ENCODE results near the gene TSGA10IP.

GRCh38 chr11:66001942-66002647, 56.8 kb downstream of the TSGA10IP start, which contains the start of the genes BANF1 and EIF1AD:
- no peak for TF ChIP-seq EZH2 (IDR thresholded peaks at IDR 0.05; ENCODE audit: borderline replicate concordance, control insufficient read depth, low read depth, low read length)
- no peak; the same call in 1 of the 2 replicates for TF ChIP-seq HDGF (IDR thresholded peaks at IDR 0.05)
- peak; percentile 14 for TF ChIP-seq USF1 (IDR thresholded peaks at IDR 0.05; ENCODE audit: borderline replicate concordance, extremely low read length, insufficient read depth, low read depth, low read length)
- peak; percentile 93 for TF ChIP-seq TAF1 (IDR thresholded peaks at IDR 0.05; ENCODE audit: borderline replicate concordance, low read depth, low read length)
- TF ChIP-seq BHLHE40 (IDR thresholded peaks at IDR 0.05; ENCODE audit: borderline replicate concordance in 1 of 2, low read depth in 2 of 2, low read length in 1 of 2): peak in 1 of 2 experiments; percentile 44; a peak in 1 of 4 replicates
- peak; percentile 82 for TF ChIP-seq POLR2AphosphoS2 (IDR thresholded peaks at IDR 0.05; ENCODE audit: low read depth, low read length)
- TF ChIP-seq, protein P1, sequence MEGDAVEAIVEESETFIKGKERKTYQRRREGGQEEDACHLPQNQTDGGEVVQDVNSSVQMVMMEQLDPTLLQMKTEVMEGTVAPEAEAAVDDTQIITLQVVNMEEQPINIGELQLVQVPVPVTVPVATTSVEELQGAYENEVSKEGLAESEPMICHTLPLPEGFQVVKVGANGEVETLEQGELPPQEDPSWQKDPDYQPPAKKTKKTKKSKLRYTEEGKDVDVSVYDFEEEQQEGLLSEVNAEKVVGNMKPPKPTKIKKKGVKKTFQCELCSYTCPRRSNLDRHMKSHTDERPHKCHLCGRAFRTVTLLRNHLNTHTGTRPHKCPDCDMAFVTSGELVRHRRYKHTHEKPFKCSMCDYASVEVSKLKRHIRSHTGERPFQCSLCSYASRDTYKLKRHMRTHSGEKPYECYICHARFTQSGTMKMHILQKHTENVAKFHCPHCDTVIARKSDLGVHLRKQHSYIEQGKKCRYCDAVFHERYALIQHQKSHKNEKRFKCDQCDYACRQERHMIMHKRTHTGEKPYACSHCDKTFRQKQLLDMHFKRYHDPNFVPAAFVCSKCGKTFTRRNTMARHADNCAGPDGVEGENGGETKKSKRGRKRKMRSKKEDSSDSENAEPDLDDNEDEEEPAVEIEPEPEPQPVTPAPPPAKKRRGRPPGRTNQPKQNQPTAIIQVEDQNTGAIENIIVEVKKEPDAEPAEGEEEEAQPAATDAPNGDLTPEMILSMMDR (IDR thresholded peaks at IDR 0.05 in 2 of 3, conservative IDR thresholded peaks at IDR 0.05 in 1 of 3; ENCODE audit: control insufficient read depth in 2 of 3, extremely low read depth in 1 of 3, insufficient read depth in 1 of 3, low read depth in 3 of 3, low read length in 3 of 3): no peak
- TF ChIP-seq CBX3 (IDR thresholded peaks at IDR 0.05; ENCODE audit: borderline replicate concordance, low read depth): no peak
- peak; percentile 55 for TF ChIP-seq BRCA1 (IDR thresholded peaks at IDR 0.05; ENCODE audit: low read depth, low read length)
- TF ChIP-seq EED (IDR thresholded peaks at IDR 0.05; ENCODE audit: low read depth): peak; percentile 63; the same call in 1 of the 2 replicates
- TF ChIP-seq RELA (IDR thresholded peaks at IDR 0.05; ENCODE audit: borderline replicate concordance, partially characterized antibody): no peak
- no peak for TF ChIP-seq JUND (IDR thresholded peaks at IDR 0.05; ENCODE audit: low read depth, low read length)
- peak; percentile 38; the same call in 1 of the 2 replicates for TF ChIP-seq REST (IDR thresholded peaks at IDR 0.05; ENCODE audit: low read depth, low read length)
- peak; percentile 82; the same call in 1 of the 2 replicates for TF ChIP-seq MAX (IDR thresholded peaks at IDR 0.05; ENCODE audit: low read depth, low read length)
